Activated B cell treated with CpG ODN at 0.5 μM for 24 hours (primary cell): ENCODE measurements around the gene PCNT. TPM values are rescaled to one million over a fixed set of nuclear protein-coding genes. Genes with fewer than 3 reads are reported as not detected.

Source experiments
- ATAC-seq: fragments of 200-7000 bp; cut with Tn5 transposase; one replicate; pipeline ENCODE4 v1.10.0; 2021; ENCODE audit warnings: low read depth, mild to moderate bottlenecking, moderate library complexity
- CTCF ChIA-PET: fragments of 350-600 bp; sonication (Branson Sonifier 250); formaldehyde crosslinking; loops from one replicate; lab custom pipeline; 2021; ENCODE audit warnings: antibody characterized with exemption; lab: Charles Lee
- POLR2A ChIA-PET: fragments of 350-600 bp; sonication (Branson Sonifier 250); formaldehyde crosslinking; loops from one replicate; lab custom pipeline; 2021; ENCODE audit warnings: antibody characterized with exemption; lab: Charles Lee
- DNase-seq: peaks from one replicate; pipeline ENCODE4 v3.0.0; 2022
- H3K27ac Mint-ChIP-seq: one replicate; pipeline ENCODE4 v1.8.0; 2020; ENCODE audit warnings: mixed read lengths
- H3K27me3 Mint-ChIP-seq: one replicate; pipeline ENCODE4 v1.8.0; 2021; ENCODE audit warnings: mixed read lengths
- H3K36me3 Mint-ChIP-seq: one replicate; pipeline ENCODE4 v1.8.0; 2021; ENCODE audit warnings: low read depth, mixed read lengths
- H3K4me1 Mint-ChIP-seq: one replicate; pipeline ENCODE4 v1.8.0; 2021; ENCODE audit warnings: mixed read lengths
- H3K4me3 Mint-ChIP-seq: one replicate; pipeline ENCODE4 v1.8.0; 2020; ENCODE audit warnings: mild to moderate bottlenecking, mixed read lengths
- H3K9me3 Mint-ChIP-seq: one replicate; pipeline ENCODE4 v1.8.0; 2020; ENCODE audit warnings: mixed read lengths
- intact Hi-C: fragments of 100-400 bp; cut with micrococcal nuclease; formaldehyde crosslinking; loops from one replicate; pipeline ENCODE4 v1.15.1; 2024
- total RNA-seq: library from RNA; stranded (reverse); gene quantifications from 2 replicates; pipeline ENCODE4 v1.2.3, GENCODE V29; 2022
- TF ChIP-seq, protein P1 (sequence below): fragments of 200-600 bp; IDR thresholded peaks from one replicate; pipeline ENCODE4 v1.8.0; 2022; ENCODE audit warnings: antibody characterized with exemption, mild to moderate bottlenecking

Gene PCNT
- total RNA-seq, 1 donor from 2014 or later = 39.7 TPM

DNA sequence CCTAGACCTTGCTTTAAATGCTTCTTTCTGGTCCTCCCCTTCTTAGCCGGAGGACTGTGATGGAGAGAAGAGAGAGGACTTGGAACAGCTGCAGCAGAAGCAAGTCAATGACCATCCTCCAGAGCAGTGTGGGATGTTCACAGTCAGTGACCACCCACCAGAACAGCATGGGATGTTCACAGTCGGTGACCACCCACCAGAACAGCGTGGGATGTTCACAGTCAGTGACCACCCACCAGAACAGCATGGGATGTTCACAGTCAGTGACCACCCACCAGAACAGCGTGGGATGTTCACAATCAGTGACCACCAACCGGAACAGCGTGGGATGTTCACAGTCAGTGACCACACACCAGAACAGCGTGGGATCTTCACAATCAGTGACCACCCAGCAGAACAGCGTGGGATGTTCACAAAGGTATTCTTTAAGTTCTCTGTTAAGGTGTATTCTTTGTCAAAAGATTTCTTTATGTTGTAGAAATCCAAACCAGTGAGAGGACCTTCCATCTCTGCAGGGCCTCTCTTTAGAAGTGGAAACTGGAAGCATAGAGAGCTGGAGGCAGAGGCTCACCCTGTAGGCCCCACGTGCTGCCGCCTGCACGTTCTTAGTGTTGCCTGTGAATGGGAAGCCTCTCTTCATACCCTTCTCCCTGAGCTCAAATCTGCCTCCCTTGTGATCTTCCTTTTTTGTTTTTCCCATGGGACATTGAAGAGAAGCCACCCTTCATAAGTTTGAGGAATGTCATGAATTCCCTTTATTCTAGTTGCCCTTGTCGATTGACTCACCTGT, 10.6 kb downstream of the PCNT start:
- ChIA-PET POLR2A (interaction anchor here (0.7 kb wide), 1 partner anchor 124 kb away, joined by 3 read pairs; no protein-coding TSS in a partner anchor), CTCF (no interaction called here)
- no peak for ATAC-seq
- DNase-seq = no peak
- TF ChIP-seq, protein P1, sequence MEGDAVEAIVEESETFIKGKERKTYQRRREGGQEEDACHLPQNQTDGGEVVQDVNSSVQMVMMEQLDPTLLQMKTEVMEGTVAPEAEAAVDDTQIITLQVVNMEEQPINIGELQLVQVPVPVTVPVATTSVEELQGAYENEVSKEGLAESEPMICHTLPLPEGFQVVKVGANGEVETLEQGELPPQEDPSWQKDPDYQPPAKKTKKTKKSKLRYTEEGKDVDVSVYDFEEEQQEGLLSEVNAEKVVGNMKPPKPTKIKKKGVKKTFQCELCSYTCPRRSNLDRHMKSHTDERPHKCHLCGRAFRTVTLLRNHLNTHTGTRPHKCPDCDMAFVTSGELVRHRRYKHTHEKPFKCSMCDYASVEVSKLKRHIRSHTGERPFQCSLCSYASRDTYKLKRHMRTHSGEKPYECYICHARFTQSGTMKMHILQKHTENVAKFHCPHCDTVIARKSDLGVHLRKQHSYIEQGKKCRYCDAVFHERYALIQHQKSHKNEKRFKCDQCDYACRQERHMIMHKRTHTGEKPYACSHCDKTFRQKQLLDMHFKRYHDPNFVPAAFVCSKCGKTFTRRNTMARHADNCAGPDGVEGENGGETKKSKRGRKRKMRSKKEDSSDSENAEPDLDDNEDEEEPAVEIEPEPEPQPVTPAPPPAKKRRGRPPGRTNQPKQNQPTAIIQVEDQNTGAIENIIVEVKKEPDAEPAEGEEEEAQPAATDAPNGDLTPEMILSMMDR = no peak
- no peak overlapping the region for H3K27ac Mint-ChIP-seq
- H3K36me3 Mint-ChIP-seq = peaks cover 53% of the 10 kb centered on the region
- no peak overlapping the region for H3K4me3 Mint-ChIP-seq
- no peaks in the 10 kb centered on the region for H3K9me3 Mint-ChIP-seq
- H3K27me3 Mint-ChIP-seq = no peaks in the 10 kb centered on the region
- intact Hi-C loops = no loop called here
- no peaks in the 10 kb centered on the region for H3K4me1 Mint-ChIP-seq

DNA sequence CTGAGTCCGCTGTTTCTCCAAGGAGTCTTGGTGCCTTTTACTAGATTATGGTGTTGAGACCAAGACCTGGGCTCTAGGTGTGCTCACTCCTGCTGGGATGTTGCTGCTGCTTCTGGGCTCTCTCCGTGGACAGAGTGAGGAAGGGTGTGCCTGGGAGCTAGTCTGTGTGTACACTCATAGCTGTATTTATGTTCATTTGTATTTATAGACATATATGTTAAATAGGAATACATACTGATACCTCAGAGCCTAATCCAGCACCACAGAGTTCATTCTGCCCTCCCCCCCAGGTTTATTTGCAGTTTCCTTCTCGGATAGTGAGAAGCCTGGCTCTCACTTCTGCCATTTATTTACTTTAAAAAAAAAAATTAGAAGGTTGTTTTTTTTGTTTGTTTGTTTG, 12.6 kb downstream of the PCNT start:
- Mint-ChIP-seq H3K4me3 (no peak overlapping the region), H3K4me1 (no peaks in the 10 kb centered on the region), H3K27ac (no peak overlapping the region), H3K9me3 (no peaks in the 10 kb centered on the region), H3K27me3 (no peaks in the 10 kb centered on the region), H3K36me3 (peaks cover 59% of the 10 kb centered on the region)
- ATAC-seq (no peak), DNase-seq (no peak)
- ChIA-PET CTCF (no interaction called here), POLR2A (no interaction called here)
- TF ChIP-seq, protein P1 = no peak
- intact Hi-C loops = no loop called here

DNA sequence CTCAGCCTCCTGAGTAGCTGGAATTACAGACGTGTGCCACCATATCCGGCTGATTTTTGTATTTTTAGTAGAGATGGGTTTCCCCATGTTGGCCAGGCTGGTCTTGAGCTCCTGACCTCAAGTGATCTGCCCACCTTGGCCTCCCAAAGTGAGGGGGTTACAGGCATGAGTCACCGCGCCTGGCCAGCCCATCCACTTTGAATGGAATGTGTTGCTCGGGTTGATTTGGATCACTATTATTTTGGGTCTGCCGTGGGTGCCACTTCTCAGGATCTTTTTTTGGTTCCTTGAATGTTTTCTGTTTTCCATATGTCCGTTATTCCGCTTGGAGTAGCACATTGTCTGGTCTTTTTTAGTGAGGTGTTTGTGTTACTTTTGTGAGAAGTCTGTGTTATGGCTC, 17.0 kb downstream of the PCNT start:
- H3K27ac Mint-ChIP-seq = no peak overlapping the region
- no peak overlapping the region for H3K4me3 Mint-ChIP-seq
- no peak for DNase-seq
- POLR2A ChIA-PET = no interaction called here
- no peaks in the 10 kb centered on the region for H3K9me3 Mint-ChIP-seq
- no peaks in the 10 kb centered on the region for H3K4me1 Mint-ChIP-seq
- CTCF ChIA-PET = no interaction called here
- H3K36me3 Mint-ChIP-seq = peaks cover 62% of the 10 kb centered on the region
- no peak for ATAC-seq
- intact Hi-C loops = no loop called here
- TF ChIP-seq, protein P1 = no peak
- H3K27me3 Mint-ChIP-seq = no peaks in the 10 kb centered on the region

DNA sequence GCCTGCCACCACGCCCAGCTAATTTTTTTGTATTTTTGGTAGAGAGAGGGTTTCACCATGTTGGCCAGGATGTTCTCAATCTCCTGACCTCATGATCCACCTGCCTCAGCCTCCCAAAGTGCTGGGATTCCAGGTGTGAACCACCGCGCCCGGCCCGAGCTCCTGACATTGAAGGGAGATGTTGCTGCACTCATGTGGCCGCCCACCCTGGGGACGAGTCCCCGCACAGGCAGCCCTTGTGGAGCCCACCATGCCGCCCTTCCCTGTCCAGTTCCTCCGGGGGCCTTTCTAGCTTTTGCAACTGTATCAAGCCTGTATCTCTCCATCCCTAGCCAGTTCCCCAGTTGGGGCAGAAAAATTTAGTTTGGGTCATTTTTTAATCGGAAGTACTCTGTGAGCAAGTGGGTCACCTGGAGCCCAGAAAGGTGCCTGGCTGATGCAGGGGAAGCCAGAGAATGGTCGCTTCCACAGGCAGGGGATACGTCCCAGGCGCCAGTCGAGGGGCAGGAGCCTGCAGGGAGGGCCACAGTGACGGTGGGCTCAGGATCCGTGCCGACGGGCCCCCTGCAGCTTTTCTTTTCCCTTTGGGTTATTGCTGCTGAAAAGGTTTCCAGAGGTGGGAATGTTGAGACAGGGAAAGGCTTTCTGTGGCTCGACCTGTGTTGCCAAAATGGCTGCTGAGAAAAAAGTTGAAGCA, 20.4 kb downstream of the PCNT start:
- CTCF ChIA-PET = no interaction called here
- POLR2A ChIA-PET = no interaction called here
- H3K27ac Mint-ChIP-seq = no peak overlapping the region

DNA sequence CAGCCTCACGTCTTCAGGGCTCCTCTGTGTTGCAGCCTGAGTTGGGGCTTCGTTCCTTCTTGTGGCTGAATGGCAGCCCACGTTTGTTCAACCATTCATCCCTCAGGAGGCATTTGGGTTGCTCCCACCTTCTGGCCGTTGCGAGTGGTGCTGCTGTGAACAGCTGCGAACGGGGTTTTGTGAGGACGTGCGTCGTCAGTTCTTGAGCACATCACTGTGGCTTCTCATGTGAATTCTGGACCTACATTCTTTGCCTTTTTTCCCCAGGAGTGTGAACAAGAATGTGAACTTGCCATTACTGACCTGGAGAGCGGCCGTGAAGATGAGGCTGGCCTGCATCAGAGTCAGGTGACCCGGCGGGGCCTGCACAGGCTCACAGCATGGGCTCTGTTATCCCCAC, 21.9 kb downstream of the PCNT start:
- no peak overlapping the region for H3K27ac Mint-ChIP-seq
- H3K4me3 Mint-ChIP-seq = no peak overlapping the region
- DNase-seq (no peak), ATAC-seq (no peak)
- TF ChIP-seq, protein P1 = no peak
- ChIA-PET POLR2A (no interaction called here), CTCF (no interaction called here)
- intact Hi-C loops = no loop called here
- H3K36me3 Mint-ChIP-seq = peaks cover 72% of the 10 kb centered on the region
- H3K9me3 Mint-ChIP-seq = no peaks in the 10 kb centered on the region
- no peaks in the 10 kb centered on the region for H3K4me1 Mint-ChIP-seq
- H3K27me3 Mint-ChIP-seq = no peaks in the 10 kb centered on the region

More for the DNA sequence above, 20.4 kb downstream of the PCNT start:
- TF ChIP-seq, protein P1 = no peak
- Mint-ChIP-seq H3K36me3 (peaks cover 69% of the 10 kb centered on the region), H3K9me3 (no peaks in the 10 kb centered on the region), H3K27me3 (no peaks in the 10 kb centered on the region), H3K4me3 (no peak overlapping the region), H3K4me1 (no peaks in the 10 kb centered on the region)
- DNase-seq (no peak), ATAC-seq (no peak)
- intact Hi-C loops = no loop called here
